Measurements from ENCODE around the gene CYBA. TPM values are rescaled to one million over a fixed set of nuclear protein-coding genes. Genes with fewer than 3 reads are reported as not detected.

Gene CYBA
- total RNA-seq, 1 donor from 2014 or later, result 51.7 TPM

DNA sequence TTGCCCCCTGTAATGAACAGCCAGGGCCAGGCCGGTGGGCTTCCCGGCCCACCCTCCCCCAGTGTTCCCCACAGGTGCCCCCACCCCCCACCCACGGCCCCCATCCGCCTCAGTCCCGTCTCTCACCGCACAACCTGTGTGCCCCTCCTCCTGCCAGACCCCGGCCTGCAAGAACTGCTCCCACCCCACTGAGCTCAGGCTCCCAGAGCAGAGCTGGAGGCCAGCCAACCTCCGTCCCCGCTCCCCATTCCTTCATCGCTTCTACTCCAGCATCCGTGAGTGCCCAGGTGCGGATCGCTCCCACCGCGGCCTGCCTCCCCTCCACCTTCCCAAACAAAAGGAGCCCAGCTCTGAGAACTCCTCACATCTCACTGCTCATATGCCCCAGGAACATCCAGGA is 7.9 kb upstream of the CYBA start:
- Mint-ChIP-seq H3K4me1 (ENCODE audit: low read depth) (peaks cover 12% of the 10 kb centered on the region), H3K27ac (ENCODE audit: unreplicated experiment) (no peak overlapping the region), H3K9me3 (ENCODE audit: low read depth) (no peaks in the 10 kb centered on the region), H3K27me3 (ENCODE audit: low read depth) (no peaks in the 10 kb centered on the region), H3K4me3 (ENCODE audit: unreplicated experiment) (no peak overlapping the region), H3K36me3 (ENCODE audit: low read depth) (peaks cover 5% of the 10 kb centered on the region)
- TF ChIP-seq, protein P1, sequence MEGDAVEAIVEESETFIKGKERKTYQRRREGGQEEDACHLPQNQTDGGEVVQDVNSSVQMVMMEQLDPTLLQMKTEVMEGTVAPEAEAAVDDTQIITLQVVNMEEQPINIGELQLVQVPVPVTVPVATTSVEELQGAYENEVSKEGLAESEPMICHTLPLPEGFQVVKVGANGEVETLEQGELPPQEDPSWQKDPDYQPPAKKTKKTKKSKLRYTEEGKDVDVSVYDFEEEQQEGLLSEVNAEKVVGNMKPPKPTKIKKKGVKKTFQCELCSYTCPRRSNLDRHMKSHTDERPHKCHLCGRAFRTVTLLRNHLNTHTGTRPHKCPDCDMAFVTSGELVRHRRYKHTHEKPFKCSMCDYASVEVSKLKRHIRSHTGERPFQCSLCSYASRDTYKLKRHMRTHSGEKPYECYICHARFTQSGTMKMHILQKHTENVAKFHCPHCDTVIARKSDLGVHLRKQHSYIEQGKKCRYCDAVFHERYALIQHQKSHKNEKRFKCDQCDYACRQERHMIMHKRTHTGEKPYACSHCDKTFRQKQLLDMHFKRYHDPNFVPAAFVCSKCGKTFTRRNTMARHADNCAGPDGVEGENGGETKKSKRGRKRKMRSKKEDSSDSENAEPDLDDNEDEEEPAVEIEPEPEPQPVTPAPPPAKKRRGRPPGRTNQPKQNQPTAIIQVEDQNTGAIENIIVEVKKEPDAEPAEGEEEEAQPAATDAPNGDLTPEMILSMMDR (IDR thresholded peaks at IDR 0.05), result no peak
- DNase-seq (ENCODE audit: low spot score), result no peak

DNA sequence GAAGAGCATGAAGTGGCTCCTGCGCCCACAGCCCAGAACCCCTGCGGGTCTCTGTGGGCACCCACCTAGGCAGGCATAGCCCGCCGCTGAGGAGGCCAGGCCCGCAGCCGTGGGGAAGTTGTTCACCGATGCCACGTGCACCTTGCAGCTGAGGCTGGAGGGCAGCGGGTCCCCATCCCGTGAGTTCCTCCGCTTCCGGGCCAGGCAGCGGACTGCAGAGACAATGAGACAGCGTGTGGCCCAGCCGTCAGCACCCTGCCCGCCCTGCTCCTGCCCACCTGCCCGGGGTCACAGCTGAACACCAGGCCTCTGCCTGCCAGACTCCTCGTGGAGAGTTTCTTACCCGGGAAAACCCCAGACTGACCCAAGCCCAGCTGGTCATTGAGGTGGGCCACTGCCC is 6.5 kb upstream of the CYBA start:
- Mint-ChIP-seq H3K9me3 (ENCODE audit: low read depth) (no peaks in the 10 kb centered on the region), H3K27me3 (ENCODE audit: low read depth) (no peaks in the 10 kb centered on the region), H3K27ac (ENCODE audit: unreplicated experiment) (no peak overlapping the region), H3K4me3 (ENCODE audit: unreplicated experiment) (no peak overlapping the region), H3K36me3 (ENCODE audit: low read depth) (peaks cover 6% of the 10 kb centered on the region), H3K4me1 (ENCODE audit: low read depth) (peaks cover 12% of the 10 kb centered on the region)
- TF ChIP-seq, protein P1 (IDR thresholded peaks at IDR 0.05), result no peak
- DNase-seq (ENCODE audit: low spot score), result no peak

DNA sequence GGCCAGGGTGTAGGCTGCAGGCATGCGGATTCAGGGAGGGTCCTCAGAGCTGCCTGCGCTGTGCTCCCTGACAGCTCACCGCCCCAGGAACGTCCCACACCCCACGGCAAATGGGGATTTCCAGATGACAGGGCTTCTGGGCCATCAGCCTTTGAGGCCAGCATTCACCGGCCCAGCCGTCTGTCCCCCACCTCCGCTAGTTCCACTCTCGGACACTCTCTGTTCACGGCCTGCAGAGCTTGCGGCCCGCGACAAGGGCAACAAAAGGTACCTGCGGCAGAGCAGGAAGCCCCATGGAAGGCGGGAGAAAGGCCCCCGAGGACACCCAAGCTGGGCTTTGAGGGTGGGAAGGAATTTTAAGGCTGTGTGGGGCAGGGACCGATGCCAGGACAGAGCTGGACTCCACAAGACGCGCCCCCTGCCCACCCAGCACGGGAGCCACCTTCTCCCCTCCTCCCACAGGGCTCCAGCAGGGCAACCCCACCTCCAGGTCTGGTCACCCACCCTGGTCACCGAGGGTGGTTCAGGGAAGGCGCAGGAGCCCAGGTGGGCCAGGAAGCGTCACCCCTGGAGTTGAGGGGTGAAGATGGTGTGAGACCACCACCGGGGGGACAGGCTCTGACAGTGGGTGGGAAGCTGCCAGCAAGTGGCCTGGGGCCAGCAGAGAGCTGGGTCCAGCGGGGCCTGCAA is 5.6 kb upstream of the CYBA start:
- TF ChIP-seq, protein P1 (IDR thresholded peaks at IDR 0.05), result no peak
- Mint-ChIP-seq H3K27me3 (ENCODE audit: low read depth) (no peaks in the 10 kb centered on the region), H3K4me1 (ENCODE audit: low read depth) (peaks cover 7% of the 10 kb centered on the region), H3K27ac (ENCODE audit: unreplicated experiment) (no peak overlapping the region), H3K9me3 (ENCODE audit: low read depth) (no peaks in the 10 kb centered on the region), H3K36me3 (ENCODE audit: low read depth) (peaks cover 6% of the 10 kb centered on the region), H3K4me3 (ENCODE audit: unreplicated experiment) (no peak overlapping the region)
- no peak for DNase-seq (ENCODE audit: low spot score)

DNA sequence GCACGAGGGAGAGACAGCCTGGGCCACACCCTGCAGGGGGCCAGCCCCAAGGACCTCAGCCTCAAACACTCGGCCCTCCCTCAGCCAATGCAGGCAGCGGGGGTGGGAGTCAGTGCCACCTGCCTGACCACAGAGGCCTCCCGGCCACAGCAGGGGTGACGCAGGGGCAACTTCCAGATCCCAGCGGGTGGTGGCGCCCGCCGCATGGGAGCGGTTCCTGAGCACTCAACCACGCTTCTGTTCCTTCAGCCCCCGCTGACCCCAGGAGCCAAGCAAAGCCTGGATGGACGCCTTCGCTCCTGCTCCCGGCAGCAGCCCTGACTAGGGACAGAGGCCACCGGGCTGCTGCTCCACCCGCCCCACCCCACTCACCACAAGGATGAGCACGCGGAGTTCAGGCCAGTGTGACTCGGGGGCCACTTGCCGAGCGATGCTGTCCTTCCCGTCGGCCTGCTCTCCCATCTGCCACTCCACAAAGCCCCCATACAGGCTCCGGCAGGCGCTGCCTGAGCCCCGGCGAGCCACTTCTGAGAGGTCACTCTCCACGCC is 5.0 kb upstream of the CYBA start:
- no peak for DNase-seq (ENCODE audit: low spot score)
- H3K27ac Mint-ChIP-seq (ENCODE audit: unreplicated experiment), result no peak overlapping the region
- no peaks in the 10 kb centered on the region for H3K9me3 Mint-ChIP-seq (ENCODE audit: low read depth)
- no peak overlapping the region for H3K4me3 Mint-ChIP-seq (ENCODE audit: unreplicated experiment)
- H3K4me1 Mint-ChIP-seq (ENCODE audit: low read depth), result peaks cover 5% of the 10 kb centered on the region
- H3K27me3 Mint-ChIP-seq (ENCODE audit: low read depth), result no peaks in the 10 kb centered on the region
- TF ChIP-seq, protein P1 (IDR thresholded peaks at IDR 0.05), result no peak
- peaks cover 6% of the 10 kb centered on the region for H3K36me3 Mint-ChIP-seq (ENCODE audit: low read depth)

DNA sequence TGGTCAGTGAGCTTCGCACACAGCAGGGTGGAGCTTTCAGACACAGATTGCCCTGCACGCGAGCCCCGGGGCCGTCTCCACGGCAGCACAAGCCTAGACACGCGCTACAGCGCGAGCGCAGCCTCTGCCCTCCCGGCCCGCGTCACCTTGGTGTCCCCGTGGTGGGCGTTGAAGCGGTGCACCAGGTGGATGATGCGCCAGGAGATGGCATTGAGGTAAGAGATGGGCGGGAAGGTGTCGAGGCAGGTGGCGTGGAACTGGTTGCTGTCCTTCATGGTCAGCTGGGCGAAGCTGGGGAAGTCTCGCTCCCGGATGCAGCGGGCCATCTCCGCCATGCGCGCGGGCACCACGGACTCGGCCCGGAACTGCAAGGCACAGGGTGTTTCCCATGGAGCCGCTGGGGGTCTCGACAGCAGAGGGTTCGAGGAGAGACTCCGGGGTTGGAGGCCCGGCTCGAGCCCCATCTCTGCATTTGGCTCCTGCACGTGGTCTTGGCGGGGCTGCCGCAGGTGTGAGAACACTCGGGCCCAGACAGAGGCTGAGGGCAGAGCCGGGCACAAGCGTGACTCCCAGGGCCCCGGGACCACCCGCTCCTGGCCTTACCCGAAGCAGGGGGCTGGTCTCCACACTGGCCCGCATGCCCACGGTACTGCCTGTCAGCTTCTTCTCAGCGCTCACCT is 4.3 kb upstream of the CYBA start:
- H3K27ac Mint-ChIP-seq (ENCODE audit: unreplicated experiment), result no peak overlapping the region
- peaks cover 7% of the 10 kb centered on the region for H3K4me1 Mint-ChIP-seq (ENCODE audit: low read depth)
- H3K27me3 Mint-ChIP-seq (ENCODE audit: low read depth), result no peaks in the 10 kb centered on the region
- H3K9me3 Mint-ChIP-seq (ENCODE audit: low read depth), result no peaks in the 10 kb centered on the region
- no peak overlapping the region for H3K4me3 Mint-ChIP-seq (ENCODE audit: unreplicated experiment)
- H3K36me3 Mint-ChIP-seq (ENCODE audit: low read depth), result peaks cover 6% of the 10 kb centered on the region
- TF ChIP-seq, protein P1 (IDR thresholded peaks at IDR 0.05), result no peak
- no peak for DNase-seq (ENCODE audit: low spot score)

All from chondrocyte (in vitro differentiated cells).